Kidney epithelial cell (primary cell): Measurements from ENCODE around the gene DHRS7. TPM values are rescaled to one million over a fixed set of nuclear protein-coding genes. Genes with fewer than 3 reads are reported as not detected.

Experiments used
- DNase-seq: peaks from one replicate; pipeline ENCODE4 v3.0.0-alpha.2; 2010; ENCODE audit warnings: low read depth
- H3K27me3 ChIP-seq: 2 replicates; pipeline ENCODE4 v1.6.0; 2011; ENCODE audit warnings: low read length; ENCODE audit not compliant: control insufficient read depth, insufficient read depth
- H3K36me3 ChIP-seq: 2 replicates; pipeline ENCODE4 v1.5.1; 2011; ENCODE audit warnings: low read length; ENCODE audit not compliant: control insufficient read depth, insufficient read depth
- H3K4me3 ChIP-seq: 2 replicates; pipeline ENCODE4 v1.5.1; 2011; ENCODE audit warnings: low read depth, mild to moderate bottlenecking, control low read depth, low read length
- CTCF ChIP-seq: IDR thresholded peaks from 2 replicates; pipeline ENCODE4 v1.5.1; 2011; ENCODE audit warnings: mild to moderate bottlenecking, moderate library complexity, low read length, control low read depth, inconsistent platforms; ENCODE audit not compliant: insufficient read depth, poor library complexity, severe bottlenecking
- total RNA-seq: library from RNA; depleted of rRNA; stranded (reverse); fragments of >200 nt; gene quantifications from 2 replicates; pipeline ENCODE4 v1.2.3, GENCODE V29; 2015

The DHRS7 gene
- total RNA-seq, 1 donor from 2014 or later, result 107 TPM

- Histone ChIP-seq H3K36me3 (no peaks in the 10 kb centered on the region), H3K27me3 (no peaks in the 10 kb centered on the region), H3K4me3 (no peak overlapping the region)
- no peak for DNase-seq
- no peak for TF ChIP-seq CTCF
These were observed 45.5 kb upstream of the DHRS7 start for GRCh38 chr14:60210703-60211102.

GRCh38 chr14:60206837-60207533 lies 41.8 kb upstream of the DHRS7 start:
- no peak for DNase-seq
- H3K4me3 ChIP-seq, result no peak overlapping the region
- no peaks in the 10 kb centered on the region for H3K27me3 ChIP-seq
- no peaks in the 10 kb centered on the region for H3K36me3 ChIP-seq
- no peak for TF ChIP-seq CTCF

- Histone ChIP-seq H3K4me3 (no peak overlapping the region), H3K36me3 (no peaks in the 10 kb centered on the region), H3K27me3 (no peaks in the 10 kb centered on the region)
- TF ChIP-seq CTCF, result no peak
- no peak for DNase-seq
These were observed 41.1 kb upstream of the DHRS7 start for GRCh38 chr14:60206249-60206670.

- H3K4me3 ChIP-seq, result no peak overlapping the region
These were observed 39.9 kb upstream of the DHRS7 start for GRCh38 chr14:60204843-60205774.

GRCh38 chr14:60204104-60204842 lies 39.1 kb upstream of the DHRS7 start:
- no peaks in the 10 kb centered on the region for H3K27me3 ChIP-seq
- H3K4me3 ChIP-seq, result no peak overlapping the region
- no peaks in the 10 kb centered on the region for H3K36me3 ChIP-seq
- DNase-seq, result no peak
- TF ChIP-seq CTCF, result no peak

More at GRCh38 chr14:60204843-60205774, 39.9 kb upstream of the DHRS7 start:
- no peaks in the 10 kb centered on the region for H3K27me3 ChIP-seq
- H3K36me3 ChIP-seq, result no peaks in the 10 kb centered on the region
- no peak for TF ChIP-seq CTCF
- no peak for DNase-seq
